ENCODE measurements around the gene NEURL4. TPM values are rescaled to one million over a fixed set of nuclear protein-coding genes. Genes with fewer than 3 reads are reported as not detected.

Gene NEURL4
- total and polyA plus RNA-seq, 2 donors (not counting 1 experiment from before 2014, with no cell fraction given), result 54.6 to 85.2 TPM

DNA sequence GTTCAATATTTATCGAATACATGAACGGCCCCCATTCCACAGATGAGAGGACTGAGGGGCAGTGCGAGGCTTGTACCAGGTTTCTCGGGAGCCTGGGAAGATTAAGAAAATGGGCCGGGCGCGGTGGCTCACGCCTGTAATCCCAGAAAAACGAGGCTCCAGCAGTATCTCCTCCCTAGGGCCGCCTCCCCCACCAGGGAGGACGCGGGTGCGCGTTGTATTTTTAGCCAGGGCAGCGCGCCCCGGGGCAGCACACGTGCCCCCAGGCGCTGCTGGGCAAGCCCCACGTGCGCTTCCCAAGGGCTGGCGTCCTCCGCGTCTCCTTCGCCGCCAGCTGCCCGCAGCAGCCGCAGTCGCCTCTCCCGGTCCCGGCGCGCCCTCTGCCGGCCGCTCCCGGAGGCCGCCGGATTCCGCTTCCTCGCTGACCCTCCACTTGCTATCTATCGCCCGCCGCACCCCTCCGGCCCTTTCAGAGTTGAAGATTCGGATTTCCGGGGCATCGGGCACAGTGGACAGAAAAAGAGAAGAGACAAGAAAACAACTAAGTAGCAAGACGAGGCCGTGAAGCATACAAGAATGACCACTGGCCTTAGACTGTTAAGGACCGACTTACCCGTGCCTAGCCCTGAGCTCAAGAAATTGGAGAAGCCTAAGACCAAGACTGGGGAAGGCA is 32.8 kb downstream of the NEURL4 start:
- no peaks in the 10 kb centered on the region for H3K79me2 ChIP-seq (ENCODE audit: control insufficient read depth, insufficient read depth, low read length)
- H3K36me3 ChIP-seq (replicated peaks in 1 of 2; ENCODE audit: control extremely low read depth in 1 of 2, control insufficient read depth in 1 of 2, extremely low read depth in 1 of 2, insufficient read depth in 2 of 2, low read length in 1 of 2), result no peaks in the 10 kb centered on the region
- Mint-ChIP-seq H3K27ac (peak overlapping the region; percentile 47), H3K4me3 (peak overlapping the region; percentile 83), H3K4me1 (peaks cover 22% of the 10 kb centered on the region), H3K27me3 (peaks cover 36% of the 10 kb centered on the region), H3K9me3 (ENCODE audit: insufficient read depth) (no peaks in the 10 kb centered on the region)
- peak overlapping the region; percentile 32 for H2AFZ ChIP-seq (ENCODE audit: insufficient read depth, low read depth, low read length, poor library complexity, severe bottlenecking)
- H3K4me2 ChIP-seq (replicated peaks; ENCODE audit: low read depth, low read length, poor library complexity, severe bottlenecking), result peak overlapping the region; percentile 75
- no peak for TF ChIP-seq EZH2 (IDR thresholded peaks at IDR 0.05; ENCODE audit: borderline replicate concordance, insufficient read depth, low read depth, low read length, poor library complexity, severe bottlenecking)
- TF ChIP-seq CTCF (IDR thresholded peaks at IDR 0.05), result peak; percentile 93
- ChIA-PET CTCF (interaction anchor here (0.6 to 4.7 kb wide), 44 partner anchors 9 to 646 kb away, joined by 3 to 115 read pairs (median 5); partner anchors contain the start of genes ACADVL, ACAP1, CTDNEP1 and DLG4), POLR2A (interaction anchor here (0.6 to 1.8 kb wide), 7 partner anchors 12 to 281 kb away, joined by 3 to 7 read pairs (median 5); partner anchors contain the start of gene NEURL4)
- H4K20me1 ChIP-seq (ENCODE audit: control insufficient read depth, insufficient read depth, low read length, poor library complexity, severe bottlenecking), result no peaks in the 10 kb centered on the region
- H3K4me3 ChIP-seq (ENCODE audit: control extremely low read depth in 1 of 5, extremely low read depth in 1 of 5, insufficient read depth in 1 of 5, low read depth in 2 of 5, low read length in 4 of 5), result peak overlapping the region in 2 of 5 experiments; percentile 12 to 14
- no peak overlapping the region for H3K27ac ChIP-seq (ENCODE audit: low read length in 2 of 2)
- ATAC-seq (ENCODE audit: low read depth), result peak; percentile 58
- intact Hi-C loops (cut with micrococcal nuclease), result loop anchor here (1.0 to 10.0 kb wide), 4 partner anchors 16 to 244 kb away; no protein-coding TSS in a partner anchor
- peaks cover 28 to 30% of the 10 kb centered on the region in 2 donors for H3K4me1 ChIP-seq (ENCODE audit: control insufficient read depth in 2 of 2, insufficient read depth in 2 of 2, low read length in 2 of 2)
- peak; percentile 84 for DNase-seq
- 5% methylated on average over 49 of the region's 51 CpGs for WGBS (ENCODE audit: insufficient coverage)
- H3K9ac ChIP-seq (ENCODE audit: low read length), result peak overlapping the region; percentile 49
- H3K27me3 ChIP-seq (replicated peaks in 1 of 4; ENCODE audit: control extremely low read depth in 1 of 4, control insufficient read depth in 3 of 4, insufficient read depth in 4 of 4, low read length in 3 of 4), result peaks cover 0 to 53% (median 14%) of the 10 kb centered on the region in 4 experiments
- peaks cover 0 to 7% (median 0%) of the 10 kb centered on the region in 3 donors for H3K9me3 ChIP-seq (ENCODE audit: control extremely low read depth in 1 of 3, control insufficient read depth in 2 of 3, insufficient read depth in 1 of 3, low read length in 2 of 3)

Data from B cell (primary cell).